ENCODE data around the gene SNTG2. TPM values are rescaled to one million over a fixed set of nuclear protein-coding genes. Genes with fewer than 3 reads are reported as not detected.

The SNTG2 gene
- total RNA-seq, 1 experiment from 2014 or later, result not detected

DNA sequence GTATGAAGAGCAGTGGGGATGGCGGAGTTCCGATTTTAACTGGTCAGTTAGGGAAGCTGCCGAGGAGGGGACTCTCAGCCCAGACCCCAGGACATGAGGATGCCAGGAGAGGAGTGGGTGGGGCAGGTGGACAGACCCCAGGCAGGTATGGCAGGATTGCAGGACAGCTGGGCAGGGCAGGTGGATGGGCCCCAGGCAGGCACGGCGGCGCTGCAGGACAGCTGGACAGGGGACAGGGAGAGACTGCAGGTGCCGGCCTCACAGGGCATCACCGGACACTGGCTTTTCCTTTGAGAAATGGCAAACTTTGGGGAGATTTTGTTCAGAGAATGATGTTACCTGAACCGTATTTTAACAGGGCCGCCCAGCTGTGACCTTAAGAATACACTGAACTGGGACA lies 127.7 kb downstream of the SNTG2 start:
- H3K4me3 ChIP-seq (ENCODE audit: low read depth, low read length), result no peak overlapping the region
- H3K27me3 ChIP-seq (replicated peaks; ENCODE audit: control insufficient read depth, insufficient read depth, low read length), result no peaks in the 10 kb centered on the region
- H3K4me3 Mint-ChIP-seq (ENCODE audit: unreplicated experiment), result no peak overlapping the region
- H3K9me3 ChIP-seq, result no peaks in the 10 kb centered on the region
- TF ChIP-seq, protein P1, sequence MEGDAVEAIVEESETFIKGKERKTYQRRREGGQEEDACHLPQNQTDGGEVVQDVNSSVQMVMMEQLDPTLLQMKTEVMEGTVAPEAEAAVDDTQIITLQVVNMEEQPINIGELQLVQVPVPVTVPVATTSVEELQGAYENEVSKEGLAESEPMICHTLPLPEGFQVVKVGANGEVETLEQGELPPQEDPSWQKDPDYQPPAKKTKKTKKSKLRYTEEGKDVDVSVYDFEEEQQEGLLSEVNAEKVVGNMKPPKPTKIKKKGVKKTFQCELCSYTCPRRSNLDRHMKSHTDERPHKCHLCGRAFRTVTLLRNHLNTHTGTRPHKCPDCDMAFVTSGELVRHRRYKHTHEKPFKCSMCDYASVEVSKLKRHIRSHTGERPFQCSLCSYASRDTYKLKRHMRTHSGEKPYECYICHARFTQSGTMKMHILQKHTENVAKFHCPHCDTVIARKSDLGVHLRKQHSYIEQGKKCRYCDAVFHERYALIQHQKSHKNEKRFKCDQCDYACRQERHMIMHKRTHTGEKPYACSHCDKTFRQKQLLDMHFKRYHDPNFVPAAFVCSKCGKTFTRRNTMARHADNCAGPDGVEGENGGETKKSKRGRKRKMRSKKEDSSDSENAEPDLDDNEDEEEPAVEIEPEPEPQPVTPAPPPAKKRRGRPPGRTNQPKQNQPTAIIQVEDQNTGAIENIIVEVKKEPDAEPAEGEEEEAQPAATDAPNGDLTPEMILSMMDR (IDR thresholded peaks at IDR 0.05; ENCODE audit: insufficient read depth in 1 of 2, low read depth in 1 of 2, low read length in 1 of 2, severe bottlenecking in 1 of 2, unreplicated experiment in 1 of 2), result no peak
- intact Hi-C loops (cut with micrococcal nuclease; ENCODE audit: unreplicated experiment), result no loop called here
- no peaks in the 10 kb centered on the region for H3K9me3 Mint-ChIP-seq (ENCODE audit: unreplicated experiment)
- BruUV-seq (replicated peaks), result no TSS peak
- H3K27ac Mint-ChIP-seq (ENCODE audit: unreplicated experiment), result no peak overlapping the region
- H3K36me3 Mint-ChIP-seq (ENCODE audit: insufficient read depth, unreplicated experiment), result no peaks in the 10 kb centered on the region
- CTCF ChIA-PET, result interaction anchor here (0.6 kb wide), 1 partner anchor 296 kb away, joined by 4 read pairs; no protein-coding TSS in a partner anchor
- POLR2A ChIA-PET, result no interaction called here
- no peaks in the 10 kb centered on the region for H3K4me1 ChIP-seq
- no peak for DNase-seq
- no peaks in the 10 kb centered on the region for H3K4me1 Mint-ChIP-seq (ENCODE audit: low read depth, unreplicated experiment)
- peaks cover 12% of the 10 kb centered on the region for H3K27me3 Mint-ChIP-seq (ENCODE audit: insufficient read depth, unreplicated experiment)
- no peaks in the 10 kb centered on the region for H3K36me3 ChIP-seq (ENCODE audit: control insufficient read depth, insufficient read depth, low read length)

DNA sequence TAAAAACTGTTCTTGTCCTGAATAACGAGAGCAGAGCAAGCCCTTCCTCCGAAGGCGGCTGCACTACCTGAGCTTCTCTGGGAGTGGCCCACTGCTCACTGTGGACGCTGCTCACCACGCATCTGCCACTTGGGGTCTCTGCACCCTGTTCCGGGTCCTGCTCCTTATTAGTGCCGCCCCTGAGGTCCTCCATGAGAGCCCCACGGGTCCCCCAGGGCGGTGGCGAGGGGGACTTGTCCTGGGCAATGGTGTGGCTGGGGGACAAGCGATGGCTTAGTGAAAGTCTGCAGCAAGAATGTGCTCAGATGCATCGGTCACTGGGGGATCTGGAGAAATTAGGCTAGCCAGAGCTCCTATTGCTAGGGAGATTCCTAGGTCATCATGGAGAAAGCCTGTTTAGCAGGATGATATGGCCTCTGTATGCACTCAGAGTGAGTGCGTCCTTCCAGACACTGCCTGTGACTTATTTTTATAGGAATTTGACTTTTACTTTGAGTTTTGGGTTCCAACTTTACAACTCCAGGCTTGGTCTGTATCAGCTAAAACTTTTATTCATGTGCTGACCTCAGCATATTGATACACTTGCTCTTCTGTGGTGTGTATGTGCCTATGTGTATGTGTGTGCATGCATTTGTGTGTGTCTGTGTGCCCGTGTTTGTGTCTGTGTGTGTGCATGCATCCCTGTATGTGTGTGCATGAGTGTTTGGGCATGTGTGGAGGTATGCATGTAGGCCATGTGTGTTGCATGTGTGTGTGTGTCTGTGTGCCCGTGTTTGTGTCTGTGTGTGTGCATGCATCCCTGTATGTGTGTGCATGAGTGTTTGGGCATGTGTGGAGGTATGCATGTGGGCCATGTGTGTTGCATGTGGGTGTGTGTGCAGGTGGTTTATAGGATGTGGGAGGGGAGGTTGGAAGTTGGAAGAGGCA lies 129.5 kb downstream of the SNTG2 start:
- no peaks in the 10 kb centered on the region for H3K27me3 ChIP-seq (replicated peaks; ENCODE audit: control insufficient read depth, insufficient read depth, low read length)
- TF ChIP-seq, protein P1 (IDR thresholded peaks at IDR 0.05; ENCODE audit: insufficient read depth in 1 of 2, low read depth in 1 of 2, low read length in 1 of 2, severe bottlenecking in 1 of 2, unreplicated experiment in 1 of 2), result no peak
- intact Hi-C loops (cut with micrococcal nuclease; ENCODE audit: unreplicated experiment), result no loop called here
- Mint-ChIP-seq H3K4me1 (ENCODE audit: low read depth, unreplicated experiment) (no peaks in the 10 kb centered on the region), H3K9me3 (ENCODE audit: unreplicated experiment) (no peaks in the 10 kb centered on the region), H3K27me3 (ENCODE audit: insufficient read depth, unreplicated experiment) (peaks cover 18% of the 10 kb centered on the region), H3K27ac (ENCODE audit: unreplicated experiment) (no peak overlapping the region), H3K36me3 (ENCODE audit: insufficient read depth, unreplicated experiment) (no peaks in the 10 kb centered on the region), H3K4me3 (ENCODE audit: unreplicated experiment) (no peak overlapping the region)
- no peak for DNase-seq
- BruUV-seq (replicated peaks), result no TSS peak
- H3K9me3 ChIP-seq, result no peaks in the 10 kb centered on the region
- ChIA-PET CTCF (no interaction called here), POLR2A (no interaction called here)
- H3K4me1 ChIP-seq, result no peaks in the 10 kb centered on the region
- no peaks in the 10 kb centered on the region for H3K36me3 ChIP-seq (ENCODE audit: control insufficient read depth, insufficient read depth, low read length)
- no peak overlapping the region for H3K4me3 ChIP-seq (ENCODE audit: low read depth, low read length)

DNA sequence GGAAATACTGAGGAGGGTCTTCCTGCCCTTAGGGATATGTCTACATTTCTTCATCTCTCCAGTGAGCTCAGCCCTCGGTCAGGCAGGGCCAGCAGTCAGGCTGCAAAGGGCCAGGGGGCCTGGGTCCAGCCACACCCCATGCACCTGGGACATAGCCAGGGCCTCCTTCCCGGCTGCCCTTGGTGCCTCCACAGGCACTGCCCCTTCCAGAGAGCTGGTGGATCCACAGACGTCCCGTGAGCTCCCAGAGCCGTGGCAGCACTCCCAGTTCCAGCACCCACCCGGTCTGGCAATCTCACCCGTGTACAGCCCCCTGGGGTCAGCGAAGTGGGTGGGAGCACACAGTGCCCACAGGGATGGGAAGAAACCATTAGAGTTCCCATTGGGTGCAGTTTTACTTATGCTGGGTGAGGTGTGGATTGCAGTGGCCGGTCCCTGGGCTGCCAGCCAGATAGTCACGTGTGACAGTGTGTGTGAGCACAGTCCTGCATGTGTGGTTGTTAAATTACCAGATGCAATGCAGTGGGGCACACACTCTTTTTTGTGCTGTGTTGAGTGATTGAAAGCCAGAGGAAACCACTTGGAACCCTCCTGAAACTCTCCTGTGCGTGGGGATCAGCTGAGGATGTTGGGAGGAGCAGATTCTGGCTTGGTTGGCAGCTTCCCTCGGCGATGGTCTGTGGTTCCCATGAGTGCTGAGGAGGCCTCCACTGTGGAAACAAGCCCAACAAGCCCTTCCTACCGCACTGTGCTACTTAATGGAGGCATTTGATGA lies 131.0 kb downstream of the SNTG2 start:
- POLR2A ChIA-PET, result no interaction called here
- no TSS peak for BruUV-seq (replicated peaks)
- Mint-ChIP-seq H3K4me3 (ENCODE audit: unreplicated experiment) (no peak overlapping the region), H3K4me1 (ENCODE audit: low read depth, unreplicated experiment) (no peaks in the 10 kb centered on the region), H3K27ac (ENCODE audit: unreplicated experiment) (no peak overlapping the region), H3K36me3 (ENCODE audit: insufficient read depth, unreplicated experiment) (no peaks in the 10 kb centered on the region), H3K27me3 (ENCODE audit: insufficient read depth, unreplicated experiment) (peaks cover 18% of the 10 kb centered on the region), H3K9me3 (ENCODE audit: unreplicated experiment) (no peaks in the 10 kb centered on the region)
- Histone ChIP-seq H3K4me1 (no peaks in the 10 kb centered on the region), H3K36me3 (ENCODE audit: control insufficient read depth, insufficient read depth, low read length) (no peaks in the 10 kb centered on the region), H3K27me3 (replicated peaks; ENCODE audit: control insufficient read depth, insufficient read depth, low read length) (no peaks in the 10 kb centered on the region), H3K9me3 (no peaks in the 10 kb centered on the region), H3K4me3 (ENCODE audit: low read depth, low read length) (no peak overlapping the region)
- CTCF ChIA-PET, result no interaction called here
- TF ChIP-seq, protein P1 (IDR thresholded peaks at IDR 0.05; ENCODE audit: insufficient read depth in 1 of 2, low read depth in 1 of 2, low read length in 1 of 2, severe bottlenecking in 1 of 2, unreplicated experiment in 1 of 2), result no peak
- no peak for DNase-seq
- intact Hi-C loops (cut with micrococcal nuclease; ENCODE audit: unreplicated experiment), result no loop called here
